Fibroblast of lung (primary cell): ENCODE measurements around the gene ZDHHC8. TPM values are rescaled to one million over a fixed set of nuclear protein-coding genes. Genes with fewer than 3 reads are reported as not detected.

Source experiments
- DNase-seq, 2 donors: peaks; one replicate each; pipeline versions ENCODE4 v3.0.0 to v3.0.0-alpha.2; 2010; ENCODE audit warnings: low read depth in 2 of 2
- H2AFZ ChIP-seq: 2 replicates; pipeline ENCODE4 v1.5.1; 2012; ENCODE audit warnings: low read length, control low read depth, inconsistent platforms
- H3K27ac ChIP-seq: 2 replicates; pipeline ENCODE4 v1.5.1; 2011; ENCODE audit warnings: low read length, control low read depth; ENCODE audit not compliant: insufficient read depth
- H3K27me3 ChIP-seq: 2 replicates; pipeline ENCODE4 v1.5.1; 2011; ENCODE audit warnings: mild to moderate bottlenecking, low read length; ENCODE audit not compliant: control insufficient read depth, insufficient read depth
- H3K36me3 ChIP-seq: 2 replicates; pipeline ENCODE4 v1.5.1; 2011; ENCODE audit warnings: low read length; ENCODE audit not compliant: control insufficient read depth, insufficient read depth
- H3K4me1 ChIP-seq: 2 replicates; pipeline ENCODE4 v1.5.1; 2011; ENCODE audit warnings: low read length; ENCODE audit not compliant: control insufficient read depth, insufficient read depth; ENCODE audit errors: extremely low read depth
- H3K4me2 ChIP-seq: 2 replicates; pipeline ENCODE4 v1.5.1; 2011; ENCODE audit warnings: low read length, control low read depth; ENCODE audit not compliant: insufficient read depth; ENCODE audit errors: extremely low read depth
- H3K4me3 ChIP-seq, 4 experiments: fragments of 200-600 bp in 1 of 4; sonication (generic) in 1 of 4; replicated peaks in 1 of 4; 2 replicates each; pipeline ENCODE4 v1.5.1; 2011 to 2016; ENCODE audit warnings: low read length in 4 of 4, low read depth in 3 of 4, mild to moderate bottlenecking in 3 of 4, control low read depth in 2 of 4, inconsistent platforms in 1 of 4, mixed read lengths in 1 of 4; ENCODE audit not compliant: insufficient read depth in 1 of 4; ENCODE audit errors: control extremely low read depth in 1 of 4
- H3K79me2 ChIP-seq: 2 replicates; pipeline ENCODE4 v1.5.1; 2012; ENCODE audit warnings: mild to moderate bottlenecking, low read length, inconsistent platforms; ENCODE audit not compliant: control insufficient read depth, insufficient read depth
- H3K9ac ChIP-seq: 2 replicates; pipeline ENCODE4 v1.5.1; 2011; ENCODE audit warnings: mild to moderate bottlenecking, low read length, control low read depth; ENCODE audit not compliant: insufficient read depth
- H3K9me3 ChIP-seq: 2 replicates; pipeline ENCODE4 v1.5.1; 2012; ENCODE audit warnings: low read depth, low read length; ENCODE audit not compliant: control insufficient read depth, insufficient read depth
- H4K20me1 ChIP-seq: 2 replicates; pipeline ENCODE4 v1.5.1; 2011; ENCODE audit warnings: low read length; ENCODE audit not compliant: control insufficient read depth, insufficient read depth; ENCODE audit errors: extremely low read depth
- EZH2 ChIP-seq: IDR thresholded peaks from 2 replicates; pipeline ENCODE4 v1.5.1; 2012; ENCODE audit warnings: low read length, control low read depth, mild to moderate bottlenecking; ENCODE audit errors: missing control alignments
- polyA plus RNA-seq, 2 donors: library from polyadenylated mRNA; depleted of rRNA in 1 of 2; stranded (reverse) in 1 of 2; unstranded in 1 of 2; fragments of >200 nt; gene quantifications; 2 replicates each; pipeline ENCODE4 v1.2.1, GENCODE V29; 2011 to 2012; ENCODE audit warnings: missing spikeins in 1 of 2
- total RNA-seq: library from RNA; depleted of rRNA; stranded (reverse); fragments of >200 nt; gene quantifications from 2 replicates; pipeline ENCODE4 v1.2.1, GENCODE V29; 2014
- TF ChIP-seq, protein P1 (sequence below), 2 donors: IDR thresholded peaks in 1 of 2; conservative IDR thresholded peaks in 1 of 2; 1 replicate in 1 of 2; 2 replicates in 1 of 2; pipeline ENCODE4 v1.5.1; 2011 to 2012; ENCODE audit warnings: low read length in 2 of 2, control low read depth in 1 of 2, inconsistent platforms in 1 of 2, low read depth in 1 of 2, mild to moderate bottlenecking in 1 of 2

Gene ZDHHC8
- total and polyA plus RNA-seq, 2 donors (not counting 1 experiment from before 2014, with no cell fraction given), result 6.6 to 26.2 TPM

DNA sequence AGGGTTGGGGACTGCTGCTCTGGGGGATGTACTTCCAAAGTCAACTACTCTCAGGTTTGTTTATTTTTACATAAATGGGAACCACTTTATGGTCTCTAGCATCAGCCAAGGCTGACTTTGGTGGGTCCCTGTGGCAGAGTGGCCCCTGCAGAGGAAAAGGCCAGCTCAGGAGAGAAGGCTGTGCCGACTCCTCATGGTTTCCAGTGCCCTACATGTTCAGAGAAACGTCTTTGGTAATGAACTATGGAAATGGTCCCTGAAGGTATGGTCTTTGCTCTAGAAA, 3.0 kb upstream of the ZDHHC8 start:
- Histone ChIP-seq H4K20me1 (no peaks in the 10 kb centered on the region), H3K36me3 (peaks cover 19% of the 10 kb centered on the region), H3K27me3 (no peaks in the 10 kb centered on the region), H3K9me3 (no peaks in the 10 kb centered on the region), H2AFZ (no peak overlapping the region), H3K79me2 (peaks cover 21% of the 10 kb centered on the region), H3K4me2 (no peak overlapping the region), H3K4me1 (peaks cover 5% of the 10 kb centered on the region), H3K9ac (no peak overlapping the region), H3K27ac (no peak overlapping the region), H3K4me3 (no peak overlapping the region)
- TF ChIP-seq, protein P1, sequence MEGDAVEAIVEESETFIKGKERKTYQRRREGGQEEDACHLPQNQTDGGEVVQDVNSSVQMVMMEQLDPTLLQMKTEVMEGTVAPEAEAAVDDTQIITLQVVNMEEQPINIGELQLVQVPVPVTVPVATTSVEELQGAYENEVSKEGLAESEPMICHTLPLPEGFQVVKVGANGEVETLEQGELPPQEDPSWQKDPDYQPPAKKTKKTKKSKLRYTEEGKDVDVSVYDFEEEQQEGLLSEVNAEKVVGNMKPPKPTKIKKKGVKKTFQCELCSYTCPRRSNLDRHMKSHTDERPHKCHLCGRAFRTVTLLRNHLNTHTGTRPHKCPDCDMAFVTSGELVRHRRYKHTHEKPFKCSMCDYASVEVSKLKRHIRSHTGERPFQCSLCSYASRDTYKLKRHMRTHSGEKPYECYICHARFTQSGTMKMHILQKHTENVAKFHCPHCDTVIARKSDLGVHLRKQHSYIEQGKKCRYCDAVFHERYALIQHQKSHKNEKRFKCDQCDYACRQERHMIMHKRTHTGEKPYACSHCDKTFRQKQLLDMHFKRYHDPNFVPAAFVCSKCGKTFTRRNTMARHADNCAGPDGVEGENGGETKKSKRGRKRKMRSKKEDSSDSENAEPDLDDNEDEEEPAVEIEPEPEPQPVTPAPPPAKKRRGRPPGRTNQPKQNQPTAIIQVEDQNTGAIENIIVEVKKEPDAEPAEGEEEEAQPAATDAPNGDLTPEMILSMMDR (conservative IDR thresholded peaks at IDR 0.05 in 1 of 2, IDR thresholded peaks at IDR 0.05 in 1 of 2; ENCODE audit: low read depth in 1 of 2, low read length in 2 of 2), result no peak
- no peak for TF ChIP-seq EZH2
- no peak for DNase-seq

- TF ChIP-seq, protein P1 (conservative IDR thresholded peaks at IDR 0.05 in 1 of 2, IDR thresholded peaks at IDR 0.05 in 1 of 2; ENCODE audit: low read depth in 1 of 2, low read length in 2 of 2), result peak; percentile 20 to 39
- no peak for TF ChIP-seq EZH2
- peaks cover 5% of the 10 kb centered on the region for H3K4me1 ChIP-seq
- no peak overlapping the region for H3K4me3 ChIP-seq
- H3K9me3 ChIP-seq, result no peaks in the 10 kb centered on the region
- H3K36me3 ChIP-seq, result peaks cover 14% of the 10 kb centered on the region
- H2AFZ ChIP-seq, result no peak overlapping the region
- H4K20me1 ChIP-seq, result no peaks in the 10 kb centered on the region
- peaks cover 23% of the 10 kb centered on the region for H3K79me2 ChIP-seq
- DNase-seq, result peak in 1 of 2 donors; percentile 26
- H3K27me3 ChIP-seq, result no peaks in the 10 kb centered on the region
- H3K27ac ChIP-seq, result no peak overlapping the region
- no peak overlapping the region for H3K9ac ChIP-seq
- no peak overlapping the region for H3K4me2 ChIP-seq
These were observed 2.5 kb upstream of the ZDHHC8 start for GRCh38 chr22:20128902-20129746.

DNA sequence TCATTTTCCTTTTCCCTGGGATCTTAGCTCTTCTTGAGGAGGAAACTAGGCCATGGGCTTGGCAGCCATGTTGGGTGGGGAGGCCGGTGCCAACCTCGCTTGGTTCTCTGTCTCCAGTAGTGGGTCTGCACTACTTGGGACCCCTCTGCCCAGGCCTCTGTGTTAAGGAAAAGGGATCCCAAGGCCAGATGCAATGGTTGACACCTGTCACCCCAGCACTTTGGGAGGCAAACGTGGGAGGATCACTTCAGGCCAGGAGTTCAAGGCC, 1.9 kb upstream of the ZDHHC8 start:
- Histone ChIP-seq H3K4me3 (no peak overlapping the region), H3K27ac (no peak overlapping the region), H3K27me3 (no peaks in the 10 kb centered on the region), H3K9me3 (no peaks in the 10 kb centered on the region), H3K4me1 (peaks cover 5% of the 10 kb centered on the region), H4K20me1 (no peaks in the 10 kb centered on the region), H3K36me3 (peaks cover 12% of the 10 kb centered on the region), H3K9ac (no peak overlapping the region), H3K4me2 (no peak overlapping the region), H2AFZ (no peak overlapping the region), H3K79me2 (peaks cover 26% of the 10 kb centered on the region)
- TF ChIP-seq, protein P1 (conservative IDR thresholded peaks at IDR 0.05 in 1 of 2, IDR thresholded peaks at IDR 0.05 in 1 of 2; ENCODE audit: low read depth in 1 of 2, low read length in 2 of 2), result no peak
- TF ChIP-seq EZH2, result no peak
- DNase-seq, result no peak
